NCI-H82 treated with DMSO at 0.1 percent for 48 hours (cell line): ENCODE data around the gene KHK.
A peak's percentile ranks its signal among the peaks of the same experiment; 100 is the strongest.

Experiments
- DNase-seq: peaks from one replicate; lab custom pipeline; 2025; ENCODE audit not compliant: unreplicated experiment; lab: John Stamatoyannopoulos, UW

The KHK gene

GRCh38 chr2:27086724-27087593 lies at the start of gene KHK:
KHK (plus strand) TSS chr2:27086772; CDS start chr2:27087260, 488 bp downstream.
- DNase-seq = no peak

GRCh38 chr2:27038012-27038411 lies 48.6 kb upstream of the KHK start:
- DNase-seq = no peak

- DNase-seq = no peak
These were observed 47.8 kb upstream of the KHK start for GRCh38 chr2:27038631-27039339.

DNA sequence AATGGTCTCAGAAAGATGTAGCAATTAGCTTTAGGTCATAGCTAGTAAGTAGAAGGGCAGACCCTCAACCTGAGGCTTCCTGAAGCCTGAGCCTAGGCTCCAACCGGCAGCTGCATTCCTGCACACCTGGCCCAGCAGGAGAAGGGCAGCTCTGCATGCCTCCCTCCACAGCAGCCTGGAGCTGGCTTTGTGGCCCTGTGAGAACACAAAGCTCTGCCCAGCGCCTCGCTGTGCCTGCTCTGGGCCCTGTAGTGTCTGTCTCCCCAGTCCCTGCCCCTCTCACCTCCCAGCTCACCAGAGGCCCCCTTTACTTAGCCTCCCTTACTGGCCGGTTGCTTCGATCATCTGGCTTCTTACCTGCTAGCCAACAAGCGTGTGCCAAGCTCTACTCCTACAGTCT lies 47.1 kb upstream of the KHK start:
- DNase-seq = no peak

- no peak for DNase-seq
These were observed 46.7 kb upstream of the KHK start for GRCh38 chr2:27039871-27040270.

DNA sequence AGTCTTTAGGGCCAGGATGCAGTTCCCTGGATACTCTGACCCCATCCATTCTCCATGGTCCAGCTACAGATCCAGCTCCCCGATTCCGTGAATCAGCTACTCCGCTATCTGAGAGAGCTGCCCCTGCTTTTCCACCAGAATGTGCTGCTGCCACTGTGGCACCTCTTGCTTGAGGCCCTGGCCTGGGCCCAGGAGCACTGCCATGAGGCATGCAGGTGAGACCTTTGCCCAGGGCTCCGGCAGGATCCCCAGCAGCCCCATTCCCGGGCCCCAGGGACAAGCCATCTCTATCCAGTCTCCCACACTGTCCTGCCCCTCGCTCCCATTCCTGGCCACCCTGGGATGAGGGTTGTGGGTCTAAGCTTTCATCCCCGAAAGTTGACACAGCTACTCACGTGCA lies 46.3 kb upstream of the KHK start:
- no peak for DNase-seq

GRCh38 chr2:27041752-27042151 lies 44.8 kb upstream of the KHK start:
- no peak for DNase-seq

DNA sequence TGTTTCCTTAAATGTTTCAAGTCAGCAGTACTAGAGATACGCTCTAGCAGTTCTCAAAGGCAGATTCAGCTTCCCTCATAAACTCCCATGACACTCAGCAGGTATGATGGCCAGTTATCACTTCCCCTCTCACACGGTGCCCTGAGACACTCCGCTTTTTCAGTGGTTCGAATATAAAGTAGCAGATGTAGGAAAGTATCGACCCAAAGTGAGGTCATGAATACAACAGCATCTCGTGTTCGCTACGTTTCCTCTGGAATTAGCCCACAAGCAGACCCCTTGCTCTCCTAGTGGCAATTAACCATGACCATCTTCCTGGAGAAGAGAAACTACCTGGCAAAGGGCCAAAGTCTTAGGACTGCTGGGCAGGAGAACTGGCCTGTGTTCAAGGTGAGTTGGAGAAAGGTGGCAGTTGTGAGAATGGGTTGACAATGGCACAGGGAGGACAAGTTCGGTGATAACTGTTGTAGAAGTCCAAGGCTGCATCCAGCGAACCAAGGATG lies 44.4 kb upstream of the KHK start:
- DNase-seq = no peak

DNA sequence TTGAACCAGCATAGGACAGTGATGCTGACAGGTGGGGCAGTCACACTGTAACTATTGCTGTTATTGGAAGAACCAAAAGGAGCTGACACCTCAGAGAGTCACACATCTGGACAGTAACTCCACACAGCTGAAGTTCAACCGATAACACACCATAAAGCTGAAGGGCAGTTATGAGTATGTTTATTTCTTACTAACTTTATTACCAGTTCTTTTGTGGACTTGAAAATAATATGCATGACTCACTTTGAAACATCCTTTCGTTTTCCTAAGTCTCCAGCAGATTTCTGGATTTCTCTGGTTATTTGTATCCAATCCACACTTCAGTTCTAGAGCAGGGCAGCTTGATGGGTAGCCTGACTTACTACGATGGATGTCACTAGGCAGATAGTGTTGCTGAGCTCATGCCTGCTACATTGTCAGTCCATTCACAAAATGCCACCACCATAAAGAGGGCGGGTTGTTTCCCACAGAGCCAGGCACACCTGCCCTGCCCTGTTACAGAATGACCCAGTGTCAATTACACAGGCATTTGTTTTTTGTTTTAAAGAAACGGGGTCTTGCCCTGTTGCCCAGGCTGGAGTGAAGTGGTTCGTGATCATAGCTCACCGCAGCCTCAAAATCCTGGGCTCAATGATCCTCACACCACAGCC lies 43.5 kb upstream of the KHK start:
- DNase-seq = no peak

GRCh38 chr2:27049422-27050280 lies 36.9 kb upstream of the KHK start:
- no peak for DNase-seq

DNA sequence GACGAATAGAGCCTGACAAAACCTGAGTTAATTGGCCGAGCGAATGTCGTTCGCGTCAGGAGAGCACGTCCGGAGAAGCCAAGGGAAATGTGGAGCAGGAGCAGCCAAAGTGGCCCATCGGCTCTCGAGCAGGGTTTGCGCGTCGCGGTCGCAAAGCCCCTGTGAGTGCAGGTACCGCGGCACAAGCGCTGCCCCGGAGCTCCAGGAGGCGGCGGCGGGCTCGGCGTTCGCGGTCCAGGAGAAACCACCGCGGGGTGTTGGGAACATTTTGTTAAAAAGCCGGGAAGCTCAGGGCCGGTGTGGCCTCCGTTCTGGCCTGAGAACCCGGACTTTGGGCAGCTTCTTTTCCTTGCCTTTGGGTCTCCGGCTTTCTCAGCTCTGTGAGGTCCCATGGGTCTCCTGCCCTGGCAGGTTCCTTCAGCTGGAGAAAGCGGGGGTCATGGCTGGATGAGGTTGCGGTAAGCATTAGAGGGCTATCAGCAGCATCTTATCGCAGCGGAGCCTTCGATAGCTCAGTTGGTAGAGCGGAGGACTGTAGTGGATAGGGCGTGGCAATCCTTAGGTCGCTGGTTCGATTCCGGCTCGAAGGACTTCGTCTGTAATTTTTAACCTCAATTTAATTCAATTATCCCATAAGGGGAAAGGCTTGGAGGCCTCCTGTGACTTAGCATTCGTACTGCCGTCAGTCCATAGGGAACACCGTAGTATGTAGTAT lies 36.1 kb upstream of the KHK start:
- peak; percentile 96 for DNase-seq

GRCh38 chr2:27050996-27051901 lies 35.3 kb upstream of the KHK start, which contains the start of gene AGBL5:
AGBL5 (plus strand) TSS chr2:27051668; CDS start chr2:27052959, 1,291 bp downstream.
- DNase-seq = peak; percentile 96

GRCh38 chr2:27051902-27052645 lies 34.5 kb upstream of the KHK start:
- DNase-seq = no peak

DNA sequence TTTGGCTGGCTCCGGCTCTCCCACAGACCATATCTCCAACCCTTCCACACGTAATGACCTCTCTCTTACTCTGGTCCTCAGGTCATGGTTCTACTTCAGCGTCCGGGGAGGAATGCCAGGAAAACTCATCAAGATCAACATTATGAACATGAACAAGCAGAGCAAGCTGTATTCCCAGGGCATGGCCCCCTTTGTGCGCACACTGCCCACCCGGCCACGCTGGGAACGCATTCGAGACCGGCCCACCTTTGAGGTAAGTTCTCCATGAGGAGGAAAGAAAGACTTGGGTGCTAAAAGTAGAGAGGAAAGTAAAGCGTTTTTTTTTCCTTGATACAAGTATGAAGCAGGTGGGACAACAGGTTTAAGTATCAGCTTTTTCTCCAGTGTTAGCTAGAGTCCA lies 33.3 kb upstream of the KHK start:
- DNase-seq = no peak

GRCh38 chr2:27053776-27054175 lies 32.8 kb upstream of the KHK start:
- DNase-seq = no peak

DNA sequence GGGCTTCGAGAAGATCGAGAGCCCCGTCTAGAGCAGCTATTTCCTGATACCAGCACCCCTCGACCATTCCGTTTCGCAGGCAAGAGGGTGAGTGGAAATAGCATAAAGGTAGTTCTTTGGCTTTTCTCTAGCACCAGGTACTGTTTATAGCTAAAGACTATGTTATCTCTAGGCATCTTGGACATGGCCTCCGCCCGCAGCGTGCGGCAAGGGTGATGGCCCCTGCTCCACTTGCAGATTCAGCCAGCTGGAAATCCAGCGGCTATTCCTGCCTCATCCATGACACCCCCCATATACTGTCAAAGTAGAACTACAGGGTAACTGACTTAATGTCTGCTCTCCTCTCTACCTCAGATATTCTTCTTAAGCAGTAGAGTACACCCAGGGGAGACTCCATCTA lies 31.9 kb upstream of the KHK start:
- no peak for DNase-seq

- no peak for DNase-seq
These were observed 29.4 kb upstream of the KHK start for GRCh38 chr2:27057184-27057583.

- no peak for DNase-seq
These were observed 28.4 kb upstream of the KHK start for GRCh38 chr2:27058210-27058609.
